Gastrocnemius medialis (tissue), 4 donors: ENCODE measurements around the gene PNMA1.

ENCODE experiments used
- POLR2A ChIP-seq, 2 donors: fragments of 450-650 bp; IDR thresholded peaks; one replicate each; pipeline ENCODE4 v1.6.1; 2017; ENCODE audit warnings: antibody characterized with exemption in 2 of 2, mild to moderate bottlenecking in 2 of 2, moderate library complexity in 2 of 2
- TF ChIP-seq, protein P1 (sequence below), 5 experiments: fragments of 450-650 bp in 3 of 5; fragments of 200-600 bp in 2 of 5; sonication (generic) in 2 of 5; IDR thresholded peaks in 4 of 5; conservative IDR thresholded peaks in 1 of 5; 1 replicate in 4 of 5; 2 replicates in 1 of 5; pipeline ENCODE4 v1.5.1; 2016 to 2019; ENCODE audit warnings: antibody characterized with exemption in 5 of 5, mild to moderate bottlenecking in 3 of 5, moderate library complexity in 3 of 5

DNA sequence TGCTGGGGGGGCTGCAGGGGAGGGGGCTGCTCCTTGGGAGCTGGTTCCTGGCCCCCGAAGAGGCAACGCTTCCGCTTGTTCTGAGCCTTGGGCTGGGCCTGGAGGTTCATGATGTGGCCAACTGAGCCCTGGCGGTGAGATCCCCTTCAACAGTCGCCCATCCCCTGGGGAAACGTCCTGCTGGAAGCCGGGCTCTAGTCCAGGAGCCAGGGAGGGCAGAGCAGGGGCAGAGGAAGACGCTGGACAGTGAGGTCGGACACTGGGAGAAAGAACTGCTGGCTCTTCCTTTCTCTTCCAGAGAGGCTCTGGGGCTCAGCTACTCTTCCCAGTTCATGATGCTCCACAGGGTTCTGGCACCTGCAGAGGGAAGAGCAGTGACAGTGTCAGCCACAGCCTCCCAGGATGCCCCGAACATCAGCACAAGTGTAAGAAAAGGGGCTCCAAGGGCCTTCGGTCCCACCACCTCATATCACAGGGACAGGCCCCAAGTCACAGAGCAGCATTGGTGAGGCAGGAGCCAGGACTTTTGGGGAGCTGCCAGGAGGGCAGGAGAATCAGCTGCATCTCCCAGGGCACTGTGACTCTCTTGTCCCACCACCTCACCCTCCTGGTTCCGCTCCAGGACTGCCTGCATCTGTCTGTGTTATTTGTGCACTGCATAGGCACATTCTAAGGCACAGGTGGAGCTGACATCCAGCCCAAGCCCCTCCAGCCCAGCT lies 25.9 kb upstream of the PNMA1 start:
- TF ChIP-seq, protein P1, sequence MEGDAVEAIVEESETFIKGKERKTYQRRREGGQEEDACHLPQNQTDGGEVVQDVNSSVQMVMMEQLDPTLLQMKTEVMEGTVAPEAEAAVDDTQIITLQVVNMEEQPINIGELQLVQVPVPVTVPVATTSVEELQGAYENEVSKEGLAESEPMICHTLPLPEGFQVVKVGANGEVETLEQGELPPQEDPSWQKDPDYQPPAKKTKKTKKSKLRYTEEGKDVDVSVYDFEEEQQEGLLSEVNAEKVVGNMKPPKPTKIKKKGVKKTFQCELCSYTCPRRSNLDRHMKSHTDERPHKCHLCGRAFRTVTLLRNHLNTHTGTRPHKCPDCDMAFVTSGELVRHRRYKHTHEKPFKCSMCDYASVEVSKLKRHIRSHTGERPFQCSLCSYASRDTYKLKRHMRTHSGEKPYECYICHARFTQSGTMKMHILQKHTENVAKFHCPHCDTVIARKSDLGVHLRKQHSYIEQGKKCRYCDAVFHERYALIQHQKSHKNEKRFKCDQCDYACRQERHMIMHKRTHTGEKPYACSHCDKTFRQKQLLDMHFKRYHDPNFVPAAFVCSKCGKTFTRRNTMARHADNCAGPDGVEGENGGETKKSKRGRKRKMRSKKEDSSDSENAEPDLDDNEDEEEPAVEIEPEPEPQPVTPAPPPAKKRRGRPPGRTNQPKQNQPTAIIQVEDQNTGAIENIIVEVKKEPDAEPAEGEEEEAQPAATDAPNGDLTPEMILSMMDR (IDR thresholded peaks at IDR 0.05 in 4 of 5, conservative IDR thresholded peaks at IDR 0.05 in 1 of 5) = no peak
- no peak for TF ChIP-seq POLR2A (IDR thresholded peaks at IDR 0.05)
